HG02885 (cell line): ENCODE measurements around the gene SLC9A2.
A peak's percentile ranks its signal among the peaks of the same experiment; 100 is the strongest.

Experiments
- ATAC-seq: cut with Tn5 transposase; IDR thresholded peaks from one replicate; pipeline ENCODE4 v1.9.1; 2021; ENCODE audit warnings: mild to moderate bottlenecking; ENCODE audit not compliant: unreplicated experiment, poor library complexity

SLC9A2 gene

GRCh38 chr2:102667072-102667471 lies 47.7 kb downstream of the SLC9A2 start:
- ATAC-seq, result peak; percentile 50

- no peak for ATAC-seq
Observed at GRCh38 chr2:102668171-102668570, 48.8 kb downstream of the SLC9A2 start.

- no peak for ATAC-seq
Observed at GRCh38 chr2:102669401-102669800, 50.0 kb downstream of the SLC9A2 start.

DNA sequence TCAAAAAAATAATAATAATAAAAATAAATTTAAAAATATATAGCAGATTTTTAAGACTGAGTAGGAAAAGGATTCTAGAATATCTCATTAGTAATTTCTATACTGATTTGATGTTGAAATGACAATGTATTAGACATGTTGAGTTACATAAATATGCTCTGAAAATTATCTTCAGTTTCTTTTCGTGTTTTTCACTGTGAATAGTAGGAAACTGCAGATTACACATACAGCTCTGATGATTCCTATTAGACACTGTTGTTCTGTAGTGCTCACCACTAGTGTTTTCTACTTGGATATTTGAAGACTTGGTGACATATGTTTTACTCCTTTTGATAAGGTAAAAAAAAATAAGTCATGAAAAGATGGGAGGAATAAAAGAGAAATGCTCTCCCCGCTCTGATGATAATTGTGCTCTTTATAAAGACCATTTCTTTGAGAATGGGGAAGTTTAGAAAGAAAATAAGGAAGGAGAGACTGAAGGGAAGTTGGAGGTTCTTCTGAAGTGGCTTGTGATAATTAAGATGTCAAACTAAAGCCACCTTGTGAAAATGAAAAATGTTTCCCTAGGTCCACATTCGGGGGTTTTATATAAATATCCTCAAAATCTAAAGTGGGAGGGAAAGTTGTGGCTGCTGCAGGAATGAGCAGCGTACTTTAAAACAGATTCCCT lies 52.9 kb downstream of the SLC9A2 start:
- ATAC-seq, result no peak

GRCh38 chr2:102674370-102674769 lies 55.0 kb downstream of the SLC9A2 start:
- ATAC-seq, result no peak

DNA sequence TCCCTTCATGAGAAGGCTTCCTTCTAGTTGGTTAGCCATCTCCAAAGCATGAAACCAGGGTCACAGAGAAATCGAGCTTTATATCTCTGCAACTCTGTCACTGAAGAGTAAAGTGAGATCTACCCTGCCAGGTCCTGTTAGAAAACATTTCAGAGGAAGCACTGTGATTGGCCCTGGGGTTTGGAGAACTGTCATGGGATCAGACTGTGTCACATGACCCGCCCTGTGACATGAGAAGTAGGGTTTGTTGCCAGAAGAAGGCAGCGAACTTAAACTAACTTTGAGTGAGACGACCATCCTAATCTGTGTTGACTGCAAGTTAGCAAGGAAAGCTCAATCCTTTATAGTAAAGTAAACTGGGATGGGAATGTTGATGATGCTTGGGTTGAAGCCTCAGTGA lies 55.5 kb downstream of the SLC9A2 start:
- ATAC-seq, result no peak

DNA sequence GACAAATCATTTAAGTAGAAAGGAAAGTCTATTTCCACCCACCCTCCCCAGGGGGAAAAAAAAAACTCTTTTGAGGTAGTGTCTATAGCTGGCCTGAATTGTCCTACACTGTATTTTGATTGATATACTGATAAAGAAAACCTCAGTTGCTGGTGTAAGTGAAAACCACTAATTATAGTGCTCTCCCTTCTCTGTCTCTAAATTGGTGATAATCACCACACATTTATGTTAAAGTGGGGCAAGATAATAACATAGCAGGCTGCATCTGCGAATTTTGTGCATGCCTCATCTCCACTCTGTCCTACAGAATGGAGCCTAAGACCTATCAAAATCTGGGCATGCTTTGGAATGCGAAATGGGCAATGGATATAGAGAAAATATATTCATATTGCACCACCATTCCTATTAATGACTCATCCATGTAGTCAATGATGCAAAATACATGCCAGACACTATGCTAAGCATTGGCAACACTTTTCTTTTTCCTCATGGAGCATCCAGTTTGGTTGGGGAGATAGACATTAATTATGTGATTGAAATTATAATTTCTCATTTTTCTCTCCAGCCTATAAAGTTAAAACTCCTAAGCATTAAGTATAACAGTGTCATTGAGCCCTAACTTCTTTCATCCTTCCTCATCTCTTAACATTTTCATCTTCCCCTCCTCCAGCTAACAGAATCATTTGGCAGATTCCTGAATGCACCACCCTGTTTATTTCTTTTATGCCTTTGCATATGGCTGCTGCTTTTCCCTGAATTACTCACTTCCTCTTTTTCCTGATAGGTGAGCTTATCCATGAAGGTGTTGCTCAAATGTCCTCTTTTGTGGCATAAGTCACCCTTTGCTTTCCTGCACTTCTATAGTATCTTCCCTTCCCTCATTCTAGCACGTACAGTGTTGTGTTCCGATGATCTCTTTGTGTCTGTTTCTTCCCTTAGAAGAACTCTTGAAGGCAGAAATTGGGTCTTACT lies 58.2 kb downstream of the SLC9A2 start:
- no peak for ATAC-seq

DNA sequence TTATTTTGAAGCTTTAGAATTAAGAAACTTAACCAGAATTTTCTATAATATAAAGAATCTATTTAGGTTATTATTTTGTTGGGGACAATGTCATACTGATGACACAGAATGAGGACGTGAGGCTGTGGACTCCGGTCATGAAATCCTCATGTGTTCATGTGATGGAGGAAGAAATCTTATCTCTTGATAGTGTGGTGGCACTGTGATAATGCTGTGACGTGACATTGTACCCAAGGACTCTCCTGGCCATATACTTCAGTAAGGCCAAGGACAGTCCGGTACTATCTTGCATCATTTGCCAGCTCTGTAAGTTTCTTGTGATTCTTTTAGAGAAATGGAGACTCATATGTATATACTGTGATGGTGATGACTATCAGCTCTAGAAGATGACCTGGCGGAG lies 59.1 kb downstream of the SLC9A2 start:
- ATAC-seq, result no peak

DNA sequence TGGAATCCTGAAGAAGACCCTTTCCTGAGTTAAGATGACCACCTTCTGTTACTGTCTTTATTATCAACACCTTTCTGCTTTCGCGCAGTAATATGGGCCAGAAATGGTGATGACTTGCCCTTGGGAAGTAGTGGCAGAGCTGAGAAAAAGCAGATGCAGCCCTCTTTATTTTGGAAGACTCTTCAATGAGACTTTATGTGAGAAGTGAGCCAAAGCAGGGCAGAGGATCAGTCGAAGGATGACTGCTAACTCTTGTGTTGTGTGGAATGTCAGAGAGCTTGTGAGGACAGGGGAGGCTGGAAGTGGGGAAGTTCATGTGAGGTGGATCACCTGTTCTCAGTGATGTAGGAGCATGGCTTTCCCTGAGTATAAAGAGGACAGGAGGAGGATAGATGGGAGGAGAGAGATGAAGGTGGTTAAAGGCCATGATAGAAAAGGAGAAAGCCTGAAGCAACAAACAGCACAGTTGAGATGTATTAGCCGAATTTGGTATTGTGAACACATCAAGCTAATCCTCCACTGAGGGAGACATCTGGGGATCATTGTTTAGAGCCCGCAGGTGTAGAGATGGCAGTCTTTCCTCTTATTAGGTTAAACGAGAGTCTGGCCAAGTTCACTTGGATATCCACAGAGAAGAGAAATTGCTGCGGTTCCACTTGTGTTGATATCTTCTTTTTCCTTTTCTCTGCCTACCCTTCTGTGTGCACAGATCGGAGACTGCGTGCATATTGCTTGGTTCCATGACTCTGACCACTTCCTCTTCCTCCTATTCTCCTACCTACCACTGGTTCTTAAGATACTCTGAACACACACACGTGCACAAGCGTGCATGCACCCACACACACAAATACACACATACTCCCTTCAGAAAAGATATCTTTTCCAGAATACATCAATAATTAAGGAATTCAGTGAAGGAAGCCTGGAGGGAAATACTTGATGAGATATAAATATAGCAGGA lies 67.4 kb downstream of the SLC9A2 start:
- ATAC-seq, result peak; percentile 82

GRCh38 chr2:102690012-102690411 lies 70.7 kb downstream of the SLC9A2 start:
- no peak for ATAC-seq

- ATAC-seq, result no peak
Observed at GRCh38 chr2:102696463-102696862, 77.1 kb downstream of the SLC9A2 start.

- ATAC-seq, result no peak
Observed at GRCh38 chr2:102698369-102699111, 79.2 kb downstream of the SLC9A2 start.

GRCh38 chr2:102703305-102703704 lies 84.0 kb downstream of the SLC9A2 start:
- ATAC-seq, result no peak

- peak; percentile 52 for ATAC-seq
Observed at GRCh38 chr2:102703748-102704147, 84.4 kb downstream of the SLC9A2 start.

GRCh38 chr2:102704531-102704930 lies 85.2 kb downstream of the SLC9A2 start:
- no peak for ATAC-seq

DNA sequence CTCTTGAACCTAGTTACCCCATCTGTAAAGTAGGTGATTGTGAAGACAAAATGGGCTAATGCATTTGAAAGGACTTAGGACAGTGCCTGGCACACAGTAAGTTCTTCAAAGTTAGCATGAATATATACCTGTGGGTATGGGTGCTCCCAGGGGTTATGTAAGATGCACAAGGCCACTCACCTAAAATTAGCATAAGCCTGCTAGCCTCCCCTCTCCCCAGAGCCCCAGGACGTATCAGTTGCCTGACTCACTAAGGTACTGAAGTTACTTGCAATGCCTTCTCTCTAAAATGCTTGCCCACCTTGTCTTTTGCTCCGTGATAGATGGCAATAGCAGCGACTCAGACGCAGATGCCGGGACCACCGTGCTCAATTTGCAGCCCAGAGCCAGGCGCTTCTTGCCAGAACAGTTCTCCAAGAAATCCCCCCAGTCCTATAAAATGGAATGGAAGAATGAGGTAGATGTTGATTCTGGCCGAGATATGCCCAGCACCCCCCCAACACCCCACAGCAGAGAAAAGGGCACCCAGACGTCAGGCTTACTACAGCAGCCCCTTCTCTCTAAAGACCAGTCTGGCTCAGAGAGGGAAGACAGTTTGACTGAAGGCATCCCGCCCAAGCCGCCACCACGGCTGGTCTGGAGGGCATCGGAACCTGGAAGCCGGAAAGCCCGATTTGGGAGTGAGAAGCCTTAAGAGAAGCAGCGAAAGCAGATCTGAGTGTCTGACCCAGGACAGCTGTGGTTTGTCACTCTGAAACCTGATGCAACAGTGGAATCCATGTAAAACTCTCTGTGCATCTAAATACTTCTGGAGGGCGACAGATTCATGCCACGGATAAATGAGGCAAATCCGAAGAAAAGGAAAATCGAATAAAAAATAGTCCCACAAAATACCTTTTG lies 88.7 kb downstream of the SLC9A2 start:
- ATAC-seq, result no peak

DNA sequence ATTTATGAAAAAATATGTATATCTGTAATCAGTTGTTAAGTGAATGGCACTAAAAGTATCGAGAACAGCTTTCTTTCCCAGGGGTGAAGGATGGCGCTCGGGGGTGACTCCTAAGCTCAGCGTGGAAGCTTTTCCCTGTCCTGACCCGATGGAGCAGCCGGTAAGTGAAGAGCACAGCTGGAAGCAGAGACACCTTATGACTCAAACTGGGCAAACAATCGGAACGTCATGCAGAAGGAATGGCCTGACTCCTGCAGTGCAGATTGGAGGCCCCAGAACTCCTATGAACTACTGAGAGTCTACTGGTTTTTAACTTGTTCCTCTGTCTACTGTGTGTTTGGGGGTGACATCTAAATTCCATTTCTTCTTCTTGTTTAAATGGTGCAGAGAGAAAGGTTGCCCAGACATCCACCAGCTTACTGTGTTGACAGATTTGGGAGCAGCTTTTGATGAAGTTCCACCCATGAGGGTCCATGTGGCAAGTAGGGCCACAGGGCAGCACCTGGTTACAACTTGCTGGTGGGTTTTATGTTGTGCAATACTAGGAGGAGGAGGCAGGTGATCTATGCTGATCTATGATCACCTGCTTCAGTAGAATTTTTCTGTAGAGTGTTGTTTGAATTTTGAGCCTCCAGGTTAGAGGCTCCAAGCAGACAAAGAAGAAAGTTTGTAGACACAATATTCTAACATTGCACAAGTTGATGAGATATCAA lies 89.7 kb downstream of the SLC9A2 start:
- ATAC-seq, result no peak
